GM21367 (cell line): ENCODE data around the gene THNSL1.
"Not testable (repeated sequence)": the region's sequence is repeated elsewhere in the genome, so short reads cannot be mapped to it uniquely, and the experiment has no call there.

ENCODE experiments used
- ATAC-seq: cut with Tn5 transposase; IDR thresholded peaks from one replicate; pipeline ENCODE4 v1.9.1; 2021; ENCODE audit not compliant: unreplicated experiment

Gene THNSL1

GRCh38 chr10:24998044-24998443, 18.4 kb upstream of the THNSL1 start:
- ATAC-seq: no peak

DNA sequence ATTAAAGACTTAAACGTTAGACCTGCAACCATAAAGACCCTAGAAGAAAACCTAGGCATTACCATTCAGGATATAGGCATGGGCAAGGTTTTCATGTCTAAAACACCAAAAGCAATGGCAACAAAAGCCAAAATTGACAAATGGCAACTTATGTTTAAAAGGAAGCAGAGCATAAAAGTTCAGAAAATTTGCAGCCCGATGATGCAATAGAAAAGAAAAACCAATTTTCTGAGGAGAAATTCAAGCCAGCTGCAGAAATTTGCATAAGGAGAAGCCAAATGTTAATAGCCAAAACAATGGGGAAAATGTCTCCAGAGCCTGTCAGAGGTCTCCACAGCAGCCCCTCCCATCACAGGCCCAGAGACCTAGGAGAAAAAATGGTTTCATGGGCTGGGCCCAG, 4.8 kb upstream of the THNSL1 start:
- not testable (repeated sequence) for ATAC-seq

DNA sequence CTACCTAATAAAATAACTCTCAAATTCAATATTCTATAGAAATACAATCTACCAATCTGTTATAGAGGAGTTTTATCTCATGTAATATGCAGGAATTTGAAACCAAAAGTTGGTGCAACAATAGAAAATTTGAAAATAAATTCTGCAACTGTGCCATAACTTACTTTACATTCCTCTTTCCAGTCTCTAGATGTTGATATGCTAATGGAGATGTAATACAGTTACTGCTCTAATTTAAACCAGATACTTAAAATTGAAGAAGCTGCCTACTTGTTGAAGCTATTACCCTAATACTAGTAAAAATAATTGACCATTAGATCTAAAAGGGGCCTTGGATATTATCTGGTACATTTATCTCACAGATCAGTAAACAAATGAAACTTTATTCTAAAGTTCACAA, 1.8 kb upstream of the THNSL1 start:
- ATAC-seq: no peak

DNA sequence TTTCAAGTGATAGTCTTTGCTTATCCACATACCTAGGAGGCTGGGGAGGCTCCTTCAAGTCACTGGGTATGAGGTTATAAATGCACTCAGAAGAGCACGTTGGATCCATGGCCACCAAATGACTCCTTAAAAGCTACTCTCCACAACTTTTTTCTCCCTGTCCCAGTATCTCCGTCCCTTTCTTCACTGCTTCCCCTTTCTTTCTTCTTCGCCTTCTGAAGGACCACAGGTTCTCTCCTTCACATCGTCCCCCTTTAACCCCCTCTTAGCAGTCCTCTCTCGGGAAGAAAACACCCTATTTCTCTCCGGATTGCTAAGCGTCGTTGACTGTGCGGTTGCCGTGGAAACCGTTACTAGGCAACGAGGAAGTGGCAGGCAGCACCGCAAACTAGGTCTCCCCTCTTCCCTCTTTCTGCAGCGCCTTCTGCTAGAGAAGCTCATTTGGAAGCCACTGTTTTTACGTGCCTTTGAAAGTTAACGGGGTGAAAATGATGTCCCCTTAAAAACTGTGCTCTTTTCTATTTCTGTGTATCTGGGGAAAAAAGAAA, 510 bp upstream of the THNSL1 start, which contains the start of gene ENKUR:
Gene ENKUR, minus strand, starts transcription at position 331 of the 548 bp plus-strand sequence. Its CDS starts 222 bp downstream, at position 109.
- ATAC-seq: peak; percentile 56

DNA sequence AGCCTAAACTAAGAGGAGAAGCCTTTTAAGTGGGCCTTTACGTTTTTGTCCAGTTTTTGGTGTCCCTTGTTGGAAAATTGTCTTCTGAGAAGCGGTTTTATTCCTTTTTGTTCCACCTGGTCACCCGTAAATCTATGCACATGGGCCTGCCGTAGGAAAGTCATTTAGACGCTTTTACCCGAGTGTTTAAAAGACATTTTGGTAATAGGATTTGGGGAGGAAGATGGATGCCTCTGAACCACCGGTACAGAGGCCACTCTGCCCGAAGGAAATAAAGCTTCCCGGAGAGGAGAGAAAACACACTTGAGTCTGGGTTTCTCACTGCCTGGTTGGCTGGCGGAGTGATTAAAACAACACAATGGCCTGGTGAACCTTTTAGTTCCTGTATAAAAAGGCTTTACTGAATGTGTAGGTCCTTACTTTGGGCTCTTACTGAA, 760 bp downstream of the THNSL1 start:
- ATAC-seq: no peak

DNA sequence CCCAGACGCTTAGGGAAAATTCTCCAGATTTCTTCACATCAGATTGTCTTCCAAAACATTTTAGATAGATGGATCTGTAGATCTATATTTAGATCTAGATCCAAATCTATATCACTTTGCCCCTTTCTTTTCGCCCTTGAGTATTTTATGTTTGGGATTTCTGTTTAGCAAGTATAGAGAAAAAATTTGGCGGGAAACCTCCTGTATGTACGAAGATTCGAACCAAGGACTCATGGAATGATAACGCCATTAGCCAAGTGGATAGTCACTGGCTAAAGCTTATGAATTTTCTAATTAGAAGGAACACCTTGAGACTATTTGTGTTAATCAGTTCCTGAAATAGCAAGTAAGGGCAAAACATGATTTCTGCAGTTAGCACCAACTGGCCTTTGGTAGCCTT, 1.2 kb downstream of the THNSL1 start:
- ATAC-seq: no peak

GRCh38 chr10:25018703-25019102, 2.3 kb downstream of the THNSL1 start:
- no peak for ATAC-seq

GRCh38 chr10:25023278-25023677, 6.9 kb downstream of the THNSL1 start:
- ATAC-seq: no peak

DNA sequence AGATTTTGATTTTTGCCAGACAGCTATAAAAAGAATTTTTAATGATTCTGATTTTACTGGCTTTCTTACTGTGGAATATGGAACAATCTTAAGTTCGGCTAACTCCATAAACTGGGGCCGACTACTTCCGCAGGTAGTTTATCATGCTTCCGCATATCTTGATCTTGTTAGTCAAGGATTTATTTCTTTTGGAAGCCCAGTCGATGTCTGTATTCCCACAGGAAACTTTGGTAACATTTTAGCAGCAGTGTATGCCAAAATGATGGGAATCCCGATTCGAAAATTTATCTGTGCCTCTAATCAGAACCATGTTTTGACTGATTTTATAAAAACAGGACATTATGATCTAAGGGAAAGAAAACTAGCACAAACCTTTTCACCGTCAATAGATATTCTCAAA, 8.1 kb downstream of the THNSL1 start:
- no peak for ATAC-seq

GRCh38 chr10:25026463-25026862, 10.1 kb downstream of the THNSL1 start:
- no peak for ATAC-seq

GRCh38 chr10:25028711-25029110, 12.3 kb downstream of the THNSL1 start:
- no peak for ATAC-seq

GRCh38 chr10:25029519-25029918, 13.1 kb downstream of the THNSL1 start:
- no peak for ATAC-seq

- no peak for ATAC-seq
Measured at GRCh38 chr10:25036381-25036780, 20.0 kb downstream of the THNSL1 start.

GRCh38 chr10:25038325-25038724, 21.9 kb downstream of the THNSL1 start:
- no peak for ATAC-seq

- ATAC-seq: no peak
Measured at GRCh38 chr10:25039531-25039930, 23.1 kb downstream of the THNSL1 start.

DNA sequence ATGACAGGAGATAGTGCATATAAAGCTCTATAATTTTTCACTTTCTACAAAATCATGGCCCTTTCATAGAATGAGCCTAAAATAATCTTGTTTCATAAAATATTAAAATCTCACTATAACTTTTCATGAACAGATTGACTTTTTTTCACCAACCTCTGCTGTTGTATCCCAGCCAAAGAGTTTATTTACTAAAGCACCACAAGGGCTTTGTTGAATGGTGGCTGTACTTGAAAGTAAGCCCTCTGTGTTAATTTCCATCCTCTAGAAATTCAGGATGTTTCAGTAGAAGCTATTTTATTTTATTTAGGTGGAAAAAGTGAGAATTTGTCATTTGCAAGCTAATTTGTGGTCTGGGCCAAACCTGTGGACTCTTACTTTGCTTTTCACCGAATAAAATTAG, 30.2 kb downstream of the THNSL1 start:
- ATAC-seq: no peak

DNA sequence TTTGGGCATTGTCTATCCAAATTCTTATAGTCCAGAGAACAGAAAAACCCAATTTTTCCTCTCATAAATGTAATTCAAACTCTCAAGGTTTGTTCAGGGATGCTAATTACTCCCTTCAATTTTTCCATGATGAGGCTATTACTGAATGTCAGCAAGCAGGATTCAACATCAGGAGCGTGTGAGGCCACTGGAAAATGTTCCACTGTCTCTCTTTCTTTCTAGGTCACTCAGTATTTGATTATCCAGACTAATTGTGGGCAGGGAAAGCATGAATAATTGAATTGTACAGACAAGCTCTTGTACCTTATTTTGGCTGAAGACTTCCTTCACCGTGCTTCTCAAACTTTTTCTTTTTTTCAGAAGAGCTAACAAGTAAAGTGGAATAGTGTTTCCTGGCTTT, 30.7 kb downstream of the THNSL1 start:
- no peak for ATAC-seq

GRCh38 chr10:25047591-25048301, 31.3 kb downstream of the THNSL1 start:
- ATAC-seq: no peak

- no peak for ATAC-seq
Measured at GRCh38 chr10:25048450-25048849, 32.0 kb downstream of the THNSL1 start.

DNA sequence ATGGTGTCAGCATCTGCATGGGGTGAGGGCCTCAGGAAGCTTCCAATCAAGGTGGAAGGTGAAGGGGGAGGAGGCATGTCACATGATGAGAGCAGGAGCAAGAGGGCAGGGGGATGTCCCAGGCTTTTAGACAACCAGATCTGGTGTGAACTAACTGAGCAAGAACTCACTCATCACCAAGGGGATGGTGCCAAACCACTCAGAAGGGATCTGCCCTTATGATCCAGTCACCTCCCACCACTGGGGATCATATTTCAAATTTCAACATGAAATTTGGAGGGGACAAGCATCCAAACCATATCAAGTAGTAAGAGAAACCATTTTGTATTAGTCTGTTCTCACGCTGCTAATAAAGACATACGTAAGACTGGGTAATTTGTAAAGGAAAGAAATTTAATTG, 33.6 kb downstream of the THNSL1 start:
- no peak for ATAC-seq

GRCh38 chr10:25050402-25050801, 34.0 kb downstream of the THNSL1 start:
- no peak for ATAC-seq

- no peak for ATAC-seq
Measured at GRCh38 chr10:25052012-25052411, 35.6 kb downstream of the THNSL1 start.

DNA sequence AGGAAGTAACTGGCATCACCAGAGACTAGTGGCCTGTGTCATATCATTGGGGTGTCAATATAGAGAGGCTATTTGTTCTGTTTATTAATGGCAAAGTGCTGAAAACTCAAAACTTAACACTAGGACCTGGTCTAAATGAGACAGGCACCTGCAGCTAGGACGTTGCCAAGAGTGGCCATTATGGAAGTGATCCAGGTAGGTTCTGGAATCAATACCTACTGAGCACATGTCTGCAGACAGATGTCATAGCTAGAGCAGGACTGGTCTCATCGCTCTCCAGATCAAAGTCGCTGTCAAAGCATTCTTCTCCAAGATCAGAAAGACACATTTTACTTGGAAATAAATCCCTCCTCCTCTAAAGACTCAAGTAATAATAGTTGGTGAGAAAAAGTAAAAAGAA, 40.3 kb downstream of the THNSL1 start:
- no peak for ATAC-seq
